Activated naive CD8-positive, alpha-beta T cell treated with anti-CD3 and anti-CD28 coated beads, Interleukin-2, amount 50 U/mL, for 24 hours (primary cell): ENCODE data around the gene SCUBE2.
"Not testable (repeated sequence)": the region's sequence is repeated elsewhere in the genome, so short reads cannot be mapped to it uniquely, and the experiment has no call there.

Experiments
- ATAC-seq: fragments of 150-1000 bp; cut with Tn5 transposase; one replicate; pipeline ENCODE4 v1.10.0; 2021
- DNase-seq: peaks from one replicate; pipeline ENCODE4 v3.0.0; 2021
- H3K27ac Mint-ChIP-seq: one replicate; pipeline ENCODE4 v1.8.0; 2021; ENCODE audit warnings: mild to moderate bottlenecking, mixed read lengths
- H3K27me3 Mint-ChIP-seq: one replicate; pipeline ENCODE4 v1.8.0; 2021; ENCODE audit warnings: mixed read lengths
- H3K36me3 Mint-ChIP-seq: one replicate; pipeline ENCODE4 v1.8.0; 2021; ENCODE audit warnings: low read depth, mixed read lengths
- H3K4me1 Mint-ChIP-seq: one replicate; pipeline ENCODE4 v1.8.0; 2021; ENCODE audit warnings: mixed read lengths
- H3K4me3 Mint-ChIP-seq: one replicate; pipeline ENCODE4 v1.8.0; 2021; ENCODE audit warnings: mild to moderate bottlenecking, moderate library complexity, mixed read lengths
- H3K9me3 Mint-ChIP-seq: one replicate; pipeline ENCODE4 v1.8.0; 2021; ENCODE audit warnings: mixed read lengths

The SCUBE2 gene

DNA sequence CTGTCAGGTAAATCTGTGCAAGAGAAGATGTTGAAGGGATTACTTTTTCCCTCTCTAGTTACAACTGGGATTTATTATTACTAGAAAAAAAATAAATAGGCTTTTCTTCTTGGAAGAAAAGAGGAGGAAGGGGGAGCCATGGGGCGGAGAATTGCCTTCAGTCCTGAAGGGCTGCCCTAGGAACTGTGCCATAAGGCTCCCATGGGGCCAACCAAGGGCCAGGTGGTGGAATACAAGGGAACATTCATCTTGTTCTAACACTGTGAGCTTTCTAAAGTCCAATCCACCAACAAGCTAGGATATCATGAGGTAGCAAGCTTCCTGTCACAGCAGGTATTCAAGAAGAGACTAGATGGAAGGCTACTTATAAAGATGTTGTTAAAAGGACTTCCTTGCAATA, 62.8 kb downstream of the SCUBE2 start:
- ATAC-seq (no peak), DNase-seq (no peak)
- no peaks in the 10 kb centered on the region for H3K36me3 Mint-ChIP-seq
- H3K4me1 Mint-ChIP-seq: no peaks in the 10 kb centered on the region
- no peak overlapping the region for H3K27ac Mint-ChIP-seq
- H3K9me3 Mint-ChIP-seq: no peaks in the 10 kb centered on the region
- H3K27me3 Mint-ChIP-seq: peaks cover 5% of the 10 kb centered on the region
- no peak overlapping the region for H3K4me3 Mint-ChIP-seq

DNA sequence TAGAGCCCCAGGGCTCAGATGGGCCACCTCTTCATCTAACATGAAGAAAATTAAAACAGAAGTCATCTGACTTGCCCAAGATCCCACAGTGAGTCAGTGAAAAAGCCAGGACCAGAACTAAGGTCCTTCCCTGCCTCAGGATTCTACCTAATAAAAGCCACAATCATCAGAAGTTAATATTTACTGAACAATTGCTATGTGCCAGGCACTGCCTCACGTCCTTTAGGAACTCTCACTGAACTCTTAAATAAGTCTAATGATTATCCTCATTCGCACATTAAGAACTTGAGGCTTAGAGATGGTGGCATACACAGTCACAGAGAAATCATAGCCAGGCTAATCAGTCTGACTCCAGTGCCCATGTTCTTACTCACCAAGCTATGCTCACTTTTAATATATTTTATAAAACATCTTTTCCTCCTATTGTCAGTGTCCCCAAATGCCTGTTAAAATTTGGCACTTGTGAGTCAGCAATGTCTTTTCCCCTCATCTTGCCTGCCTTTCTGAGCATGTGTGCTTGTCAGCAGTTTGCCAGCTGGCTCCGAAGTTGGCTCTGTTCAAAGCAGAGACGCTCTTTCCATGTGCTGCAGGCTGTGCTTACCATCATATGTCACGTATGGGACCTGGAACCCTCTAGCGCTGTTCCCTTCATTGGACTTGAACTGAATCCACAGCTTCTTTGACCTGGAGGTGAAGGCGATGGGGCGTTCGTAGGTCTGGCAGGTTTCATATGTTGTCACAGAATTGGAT, 66.1 kb downstream of the SCUBE2 start:
- ATAC-seq (no peak), DNase-seq (no peak)
- H3K27me3 Mint-ChIP-seq: peaks cover 9% of the 10 kb centered on the region
- no peaks in the 10 kb centered on the region for H3K4me1 Mint-ChIP-seq
- H3K27ac Mint-ChIP-seq: no peak overlapping the region
- H3K9me3 Mint-ChIP-seq: no peaks in the 10 kb centered on the region
- no peaks in the 10 kb centered on the region for H3K36me3 Mint-ChIP-seq
- no peak overlapping the region for H3K4me3 Mint-ChIP-seq

DNA sequence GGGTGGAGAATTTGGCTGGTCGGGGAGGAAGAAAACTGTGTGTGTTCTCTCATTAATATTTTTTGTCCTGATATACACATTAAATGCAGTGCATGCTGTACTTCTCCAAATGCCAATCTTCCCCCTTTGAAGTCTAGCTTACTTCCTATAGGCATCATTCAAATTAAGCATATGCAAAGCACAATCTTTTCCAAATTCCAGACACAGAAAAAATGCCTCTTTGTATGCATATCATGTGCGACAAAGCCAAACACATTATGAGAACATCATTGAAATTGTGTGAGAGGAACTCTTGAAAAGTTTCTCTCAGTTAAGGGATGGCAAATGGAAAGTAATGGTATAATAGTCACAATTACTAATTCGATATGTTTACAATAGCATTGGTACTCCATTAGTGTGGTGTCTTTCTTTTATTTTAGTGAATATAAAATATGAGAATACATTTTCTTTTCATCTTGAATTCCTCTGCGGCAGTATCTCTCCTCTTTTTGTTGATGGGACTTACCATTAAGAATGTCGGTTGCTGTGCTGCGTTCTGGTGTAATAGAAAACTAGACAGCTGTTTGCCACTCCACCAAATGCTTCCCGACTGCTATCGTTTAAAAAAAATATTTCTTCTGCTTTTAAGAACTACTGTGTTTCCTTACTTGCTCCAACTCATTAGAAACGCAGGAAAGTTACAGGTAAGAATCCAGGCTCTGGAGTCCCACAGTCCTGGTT, 68.3 kb downstream of the SCUBE2 start:
- peaks cover 7% of the 10 kb centered on the region for H3K27me3 Mint-ChIP-seq
- peaks cover 2% of the 10 kb centered on the region for H3K4me1 Mint-ChIP-seq
- no peak for ATAC-seq
- H3K36me3 Mint-ChIP-seq: no peaks in the 10 kb centered on the region
- H3K4me3 Mint-ChIP-seq: no peak overlapping the region
- no peak for DNase-seq
- no peaks in the 10 kb centered on the region for H3K9me3 Mint-ChIP-seq
- H3K27ac Mint-ChIP-seq: no peak overlapping the region

DNA sequence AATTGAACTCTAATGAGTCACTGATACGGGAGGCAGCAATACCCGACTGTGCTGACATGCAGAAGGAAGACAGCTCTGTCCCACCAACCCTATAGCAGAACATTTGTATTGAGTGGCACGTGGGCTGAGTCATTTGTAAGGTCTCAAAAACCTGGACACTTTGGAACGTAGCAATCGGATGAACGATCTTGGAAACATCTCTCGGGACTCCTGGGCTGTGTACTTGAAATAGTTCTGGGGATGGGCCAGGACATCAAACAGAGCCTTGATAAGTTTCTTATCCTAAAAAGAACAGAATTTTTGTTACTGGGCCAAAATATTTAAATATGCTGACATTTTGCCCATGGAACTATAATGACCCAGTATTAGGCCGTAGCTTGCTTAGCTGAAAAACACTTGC, 70.5 kb downstream of the SCUBE2 start:
- Mint-ChIP-seq H3K27me3 (peaks cover 7% of the 10 kb centered on the region), H3K27ac (no peak overlapping the region), H3K4me1 (peaks cover 11% of the 10 kb centered on the region), H3K4me3 (no peak overlapping the region), H3K36me3 (no peaks in the 10 kb centered on the region), H3K9me3 (no peaks in the 10 kb centered on the region)
- DNase-seq: no peak
- ATAC-seq: no peak

DNA sequence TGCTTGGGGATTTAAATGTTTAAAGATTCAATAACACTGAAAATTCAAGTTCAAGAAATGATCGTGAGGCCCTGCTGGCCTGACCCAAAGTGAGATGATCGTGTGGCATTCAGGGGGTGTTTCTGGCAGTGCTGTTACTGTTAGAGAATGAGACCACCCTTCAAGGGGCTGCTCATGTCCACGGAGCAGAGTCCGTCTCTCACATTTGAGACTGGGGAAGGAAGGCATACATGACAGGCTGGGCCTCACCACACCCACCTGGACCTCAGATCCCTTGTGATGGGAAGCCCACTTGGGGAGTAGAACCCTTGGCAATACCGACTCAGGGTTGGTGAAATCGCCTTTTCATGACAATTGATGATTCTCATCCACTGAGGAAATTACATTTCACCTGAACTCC, 71.5 kb downstream of the SCUBE2 start:
- Mint-ChIP-seq H3K27ac (no peak overlapping the region), H3K4me3 (no peak overlapping the region), H3K27me3 (peaks cover 9% of the 10 kb centered on the region), H3K36me3 (no peaks in the 10 kb centered on the region), H3K9me3 (no peaks in the 10 kb centered on the region), H3K4me1 (peaks cover 11% of the 10 kb centered on the region)
- DNase-seq (no peak), ATAC-seq (no peak)

DNA sequence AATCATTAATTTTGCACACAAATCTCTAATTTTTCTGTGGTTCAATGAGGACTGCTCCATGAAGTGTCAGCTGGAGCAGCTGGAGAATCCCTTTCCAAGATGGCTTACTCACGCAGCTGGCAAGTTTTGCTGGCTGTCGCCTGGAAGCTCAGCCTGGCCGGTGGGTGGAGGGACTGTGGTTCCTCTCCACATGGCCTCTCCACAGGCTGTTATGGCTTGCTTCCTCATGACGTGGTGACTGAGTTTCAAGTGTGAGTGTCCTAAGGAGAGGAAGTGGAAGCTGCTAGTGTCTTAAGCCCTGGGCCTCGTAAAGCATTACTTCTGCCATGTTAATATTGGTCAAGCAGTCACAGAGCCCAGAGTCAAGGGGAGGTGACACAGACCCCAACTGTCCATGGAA, 73.6 kb downstream of the SCUBE2 start:
- ATAC-seq: no peak
- H3K27ac Mint-ChIP-seq: no peak overlapping the region

DNA sequence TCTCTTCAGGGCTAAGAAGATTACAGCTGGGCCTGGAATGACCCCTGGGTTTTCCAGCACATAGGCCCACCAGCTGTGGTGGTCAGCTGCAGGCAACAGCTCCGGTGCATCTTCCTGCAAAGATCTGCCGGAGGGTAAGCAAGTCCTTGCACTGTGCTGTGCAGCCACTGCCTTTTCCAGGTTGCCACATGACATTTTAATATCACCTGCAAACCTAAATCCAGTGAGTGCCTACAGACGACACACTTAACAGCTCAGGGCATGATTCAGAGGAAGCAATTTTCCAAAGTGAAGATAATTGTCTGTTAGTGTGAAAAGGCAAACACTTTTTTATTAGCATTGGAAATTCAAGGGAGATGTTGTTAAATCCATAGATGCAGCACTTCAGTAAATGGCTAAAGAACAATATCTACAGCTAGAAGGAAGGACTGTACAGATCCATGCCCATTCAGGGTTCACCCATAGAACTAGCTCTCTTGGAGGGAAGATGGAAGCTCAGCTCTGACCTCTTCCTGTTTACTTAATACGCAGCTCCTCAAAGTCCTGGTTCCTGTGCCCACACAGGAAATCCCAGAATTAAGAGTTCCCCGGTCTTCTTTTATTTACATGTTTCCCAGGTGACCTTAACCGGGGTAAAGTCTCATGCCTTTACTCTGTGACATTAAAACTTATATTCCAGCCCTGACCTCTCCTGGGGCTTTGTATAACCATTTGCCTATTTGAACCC, 74.3 kb downstream of the SCUBE2 start:
- Mint-ChIP-seq H3K4me3 (no peak overlapping the region), H3K27me3 (peaks cover 8% of the 10 kb centered on the region), H3K4me1 (peaks cover 11% of the 10 kb centered on the region), H3K9me3 (no peaks in the 10 kb centered on the region), H3K27ac (no peak overlapping the region), H3K36me3 (no peaks in the 10 kb centered on the region)
- DNase-seq (no peak), ATAC-seq (no peak)

More for the DNA sequence above, 73.6 kb downstream of the SCUBE2 start:
- H3K27me3 Mint-ChIP-seq: peaks cover 8% of the 10 kb centered on the region
- no peak for DNase-seq
- no peaks in the 10 kb centered on the region for H3K9me3 Mint-ChIP-seq
- H3K36me3 Mint-ChIP-seq: no peaks in the 10 kb centered on the region
- H3K4me1 Mint-ChIP-seq: peaks cover 11% of the 10 kb centered on the region
- H3K4me3 Mint-ChIP-seq: no peak overlapping the region

DNA sequence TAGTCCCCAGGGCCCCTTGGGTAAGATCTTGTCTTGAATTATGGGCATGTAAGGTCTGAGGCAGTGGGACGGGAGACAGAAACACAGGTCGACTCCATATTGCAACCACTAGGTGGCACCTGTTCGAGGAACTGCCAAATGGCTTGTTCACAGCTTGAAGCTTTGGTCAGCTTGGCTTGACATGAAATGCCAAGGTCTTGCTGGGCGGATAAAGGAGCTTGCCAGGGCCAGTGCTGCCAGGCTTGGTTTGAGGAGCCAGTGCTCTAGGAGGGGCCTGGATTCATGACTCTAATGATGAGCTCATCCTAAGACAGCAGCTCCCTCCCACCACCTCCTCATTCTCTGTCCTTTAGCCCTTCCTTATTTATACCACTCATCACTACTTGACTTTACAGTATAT, 75.7 kb downstream of the SCUBE2 start:
- Mint-ChIP-seq H3K27me3 (peaks cover 8% of the 10 kb centered on the region), H3K36me3 (no peaks in the 10 kb centered on the region), H3K27ac (no peak overlapping the region), H3K4me1 (peaks cover 11% of the 10 kb centered on the region), H3K4me3 (no peak overlapping the region), H3K9me3 (no peaks in the 10 kb centered on the region)
- DNase-seq: peak; percentile 38
- ATAC-seq: peak; percentile 72

DNA sequence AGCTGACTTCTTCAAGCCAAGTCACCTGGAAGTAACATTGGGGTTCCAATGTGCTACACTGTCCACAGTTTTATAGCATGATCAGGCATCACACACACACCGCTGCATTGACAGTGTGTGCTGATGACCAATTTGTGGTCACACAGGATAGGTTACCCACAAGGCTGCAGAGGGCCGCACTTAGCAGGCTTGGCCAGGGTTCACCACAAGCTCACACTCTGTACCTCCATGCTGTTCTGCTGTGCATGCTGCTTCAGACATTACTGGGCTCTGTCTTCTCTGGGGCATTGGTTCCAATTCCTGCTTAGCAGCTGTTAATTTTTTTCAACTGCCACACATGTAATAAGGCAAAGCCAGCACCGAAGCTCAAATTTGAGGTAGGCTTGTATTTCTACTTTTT, 76.6 kb downstream of the SCUBE2 start:
- Mint-ChIP-seq H3K27ac (no peak overlapping the region), H3K27me3 (peaks cover 8% of the 10 kb centered on the region)

DNA sequence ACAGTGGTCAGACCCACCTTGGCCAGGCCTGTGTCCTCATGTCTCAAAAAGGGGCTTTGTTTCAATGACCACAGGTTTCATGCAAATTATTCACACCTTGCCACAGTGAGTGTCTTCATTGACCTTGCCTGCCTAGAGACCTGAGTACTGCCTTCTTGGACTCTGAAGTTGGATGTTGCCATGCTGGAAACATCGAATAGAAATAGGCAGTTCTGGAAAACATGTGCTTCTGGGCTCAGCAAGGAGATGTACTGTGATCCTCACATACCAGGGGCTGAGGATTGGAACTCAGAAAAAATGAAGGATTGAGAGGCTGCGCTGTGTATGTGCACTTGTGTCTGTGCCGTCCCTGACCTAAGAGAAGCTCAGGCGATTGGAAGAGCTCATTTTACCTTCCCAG, 78.0 kb downstream of the SCUBE2 start:
- Mint-ChIP-seq H3K9me3 (no peaks in the 10 kb centered on the region), H3K4me3 (no peak overlapping the region), H3K27ac (no peak overlapping the region), H3K36me3 (no peaks in the 10 kb centered on the region), H3K4me1 (peaks cover 11% of the 10 kb centered on the region), H3K27me3 (peaks cover 10% of the 10 kb centered on the region)
- ATAC-seq (no peak), DNase-seq (no peak)

More for the DNA sequence above, 76.6 kb downstream of the SCUBE2 start:
- Mint-ChIP-seq H3K4me1 (peaks cover 11% of the 10 kb centered on the region), H3K4me3 (no peak overlapping the region), H3K36me3 (no peaks in the 10 kb centered on the region), H3K9me3 (no peaks in the 10 kb centered on the region)
- DNase-seq (no peak), ATAC-seq (no peak)

DNA sequence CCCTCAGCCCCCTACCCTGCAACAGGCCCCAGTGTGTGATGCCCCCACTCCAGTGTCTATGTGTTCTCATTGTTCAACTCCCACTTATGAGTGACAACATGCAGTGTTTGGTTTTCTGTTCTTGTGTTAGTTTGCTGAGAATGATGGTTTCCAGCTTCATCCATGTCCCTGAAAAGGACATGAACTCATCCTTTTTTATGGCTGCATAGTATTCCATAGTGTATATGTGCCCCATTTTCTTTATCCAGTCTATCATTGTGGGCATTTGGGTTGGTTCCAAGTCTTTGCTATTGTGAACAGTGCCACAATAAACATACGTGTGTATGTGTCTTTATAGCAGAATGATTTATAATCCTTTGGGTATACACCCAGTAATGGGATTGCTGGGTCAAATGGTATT, 81.9 kb downstream of the SCUBE2 start:
- not testable (repeated sequence) for H3K9me3 Mint-ChIP-seq

DNA sequence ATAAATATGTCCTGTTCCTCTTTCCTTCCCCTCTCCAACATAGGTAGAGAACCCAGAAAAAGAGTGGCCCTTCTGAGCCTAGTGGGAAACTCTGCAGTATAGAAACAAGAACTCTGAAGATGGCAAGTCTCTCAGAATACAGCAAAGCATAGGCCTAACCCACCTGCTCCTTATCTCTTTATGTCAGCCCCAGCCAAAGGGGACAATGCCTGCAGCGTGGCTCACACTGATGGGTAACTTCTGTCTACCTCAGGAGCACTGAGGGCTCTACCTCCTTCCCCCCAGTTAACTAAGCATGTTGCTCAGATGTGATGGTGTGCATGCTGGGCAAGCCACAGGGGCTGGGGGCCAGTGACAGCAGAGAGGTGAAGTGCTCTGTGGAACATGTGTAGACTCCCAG, 82.7 kb downstream of the SCUBE2 start:
- Mint-ChIP-seq H3K27ac (no peak overlapping the region), H3K36me3 (no peaks in the 10 kb centered on the region), H3K27me3 (peaks cover 33% of the 10 kb centered on the region)

More for the DNA sequence above, 81.9 kb downstream of the SCUBE2 start:
- H3K27ac Mint-ChIP-seq, DNase-seq, H3K4me3 Mint-ChIP-seq, H3K4me1 Mint-ChIP-seq, ATAC-seq, H3K36me3 Mint-ChIP-seq: not testable (repeated sequence)
- peaks cover 33% of the 10 kb centered on the region for H3K27me3 Mint-ChIP-seq

DNA sequence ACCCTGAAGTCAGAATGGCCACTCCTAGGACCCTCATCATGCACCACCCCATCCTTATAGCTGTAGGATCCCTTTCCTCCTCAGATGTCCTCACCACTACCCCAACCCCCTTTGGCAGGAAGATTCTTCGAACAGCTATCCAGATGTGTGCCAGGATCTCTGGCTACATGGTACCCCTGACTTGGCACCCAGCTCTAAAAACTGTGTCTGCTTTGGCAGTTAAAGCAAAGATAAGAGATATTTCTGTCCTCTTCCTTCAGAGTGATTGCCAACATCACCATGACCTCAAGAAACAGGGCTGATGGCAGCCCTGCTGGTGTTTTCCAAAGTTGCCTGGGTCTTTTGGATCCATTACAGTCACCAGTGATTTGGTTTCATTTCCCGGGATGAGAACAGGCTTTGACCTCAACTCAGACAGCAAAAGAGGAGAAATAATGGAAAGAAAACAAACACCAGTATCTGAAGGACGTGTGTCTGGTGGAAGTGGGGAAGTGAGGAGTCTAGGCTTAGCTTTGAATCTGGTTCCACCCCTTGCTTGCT, 83.3 kb downstream of the SCUBE2 start:
- DNase-seq: no peak
- H3K36me3 Mint-ChIP-seq: no peaks in the 10 kb centered on the region
- no peaks in the 10 kb centered on the region for H3K9me3 Mint-ChIP-seq
- H3K27me3 Mint-ChIP-seq: peaks cover 36% of the 10 kb centered on the region
- peaks cover 9% of the 10 kb centered on the region for H3K4me1 Mint-ChIP-seq
- no peak overlapping the region for H3K4me3 Mint-ChIP-seq
- no peak overlapping the region for H3K27ac Mint-ChIP-seq
- ATAC-seq: no peak

More for the DNA sequence above, 82.7 kb downstream of the SCUBE2 start:
- ATAC-seq: no peak
- no peak for DNase-seq
- Mint-ChIP-seq H3K4me3 (no peak overlapping the region), H3K4me1 (peaks cover 5% of the 10 kb centered on the region), H3K9me3 (no peaks in the 10 kb centered on the region)

DNA sequence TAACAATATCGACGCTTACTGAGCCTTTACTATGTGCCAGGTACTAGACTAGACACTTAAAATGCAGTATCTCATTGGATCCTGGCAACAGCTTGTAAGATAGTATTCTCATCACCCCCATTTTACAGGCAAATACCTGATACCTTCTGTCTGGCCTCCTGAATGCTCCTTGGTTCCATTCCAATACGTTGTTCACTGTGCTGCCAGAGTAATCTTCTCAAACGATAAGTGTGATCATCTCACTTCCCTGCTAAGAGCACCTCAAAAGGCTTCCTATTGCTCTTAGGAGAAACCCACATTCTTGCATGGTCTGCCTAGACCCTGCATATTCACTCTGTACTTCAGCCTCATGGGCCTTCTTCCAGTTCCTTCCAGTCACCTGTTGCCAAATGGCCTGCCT, 86.3 kb downstream of the SCUBE2 start:
- no peak for DNase-seq
- H3K9me3 Mint-ChIP-seq: no peaks in the 10 kb centered on the region
- peaks cover 53% of the 10 kb centered on the region for H3K27me3 Mint-ChIP-seq
- ATAC-seq: no peak
- no peaks in the 10 kb centered on the region for H3K36me3 Mint-ChIP-seq
- peak overlapping the region; percentile 41 for H3K27ac Mint-ChIP-seq
- H3K4me3 Mint-ChIP-seq: peak overlapping the region; percentile 59
- peaks cover 28% of the 10 kb centered on the region for H3K4me1 Mint-ChIP-seq
